Karpas-422 (cell line): ENCODE results near the gene KHDC4. TPM values are rescaled to one million over a fixed set of nuclear protein-coding genes. Genes with fewer than 3 reads are reported as not detected.

Experiments
- DNase-seq: peaks from one replicate; pipeline ENCODE4 v3.0.0-alpha.2; 2015
- H2AFZ ChIP-seq: fragments of 200-600 bp; sonication (generic); 2 replicates; pipeline ENCODE4 v1.6.1; 2014; ENCODE audit warnings: antibody characterized with exemption, low read length, mixed read lengths
- H3K27ac ChIP-seq: fragments of 200-600 bp; sonication (generic); 2 replicates; pipeline ENCODE4 v1.5.1; 2014; ENCODE audit warnings: mild to moderate bottlenecking, low read length, moderate library complexity
- H3K27me3 ChIP-seq: fragments of 200-600 bp; sonication (generic); 2 replicates; pipeline ENCODE4 v1.6.1; 2014; ENCODE audit warnings: low read length, mixed read lengths
- H3K36me3 ChIP-seq: fragments of 200-600 bp; sonication (generic); 2 replicates; pipeline ENCODE4 v1.6.1; 2014; ENCODE audit warnings: low read length, mixed read lengths; ENCODE audit not compliant: insufficient read depth
- H3K4me1 ChIP-seq: fragments of 200-600 bp; sonication (generic); 2 replicates; pipeline ENCODE4 v1.6.1; 2014; ENCODE audit warnings: mild to moderate bottlenecking, low read length, mixed read lengths
- H3K4me2 ChIP-seq: fragments of 200-600 bp; sonication (generic); 2 replicates; pipeline ENCODE4 v1.6.1; 2014; ENCODE audit warnings: low read length, low read depth, mild to moderate bottlenecking; ENCODE audit not compliant: poor library complexity, severe bottlenecking
- H3K4me3 ChIP-seq: fragments of 200-600 bp; sonication (generic); 2 replicates; pipeline ENCODE4 v1.5.1; 2014; ENCODE audit warnings: mild to moderate bottlenecking, antibody characterized with exemption, low read length, mixed read lengths
- H3K79me2 ChIP-seq: fragments of 200-600 bp; sonication (generic); 2 replicates; pipeline ENCODE4 v1.6.1; 2014; ENCODE audit warnings: mild to moderate bottlenecking, low read length, mixed read lengths
- H3K9ac ChIP-seq: fragments of 200-600 bp; sonication (generic); 2 replicates; pipeline ENCODE4 v1.6.0; 2014; ENCODE audit warnings: low read length
- H3K9me2 ChIP-seq: fragments of 200-600 bp; sonication (generic), shearing (Covaris generic); replicated peaks from 2 replicates; pipeline ENCODE4 v1.6.0; 2014; ENCODE audit warnings: mild to moderate bottlenecking, low read length, moderate library complexity; ENCODE audit not compliant: insufficient read depth
- H3K9me3 ChIP-seq: fragments of 300-700, 200-600 bp; sonication (generic); 2 replicates; pipeline ENCODE4 v1.6.1; 2014; ENCODE audit warnings: low read length, mixed read lengths
- H4K20me1 ChIP-seq: fragments of 200-600 bp; sonication (generic); 2 replicates; pipeline ENCODE4 v1.6.1; 2014; ENCODE audit warnings: mild to moderate bottlenecking, antibody characterized with exemption, low read length, low read depth; ENCODE audit not compliant: insufficient read depth
- total RNA-seq: library from RNA; depleted of rRNA; stranded (reverse); fragments of >200 nt; shearing (Covaris generic); gene quantifications from 2 replicates; pipeline ENCODE4 v1.2.3, GENCODE V29; 2014; ENCODE audit warnings: low replicate concordance

Gene KHDC4
- total RNA-seq, 1 experiment from 2014 or later = 63.2 TPM

GRCh38 chr1:155977690-155978324 lies 43.6 kb upstream of the KHDC4 start:
- Histone ChIP-seq H3K27ac (peak overlapping the region; percentile 96), H3K4me2 (peak overlapping the region; percentile 89), H3K36me3 (peaks cover 12% of the 10 kb centered on the region), H4K20me1 (peaks cover 41% of the 10 kb centered on the region), H2AFZ (no peak overlapping the region), H3K4me1 (peaks cover 85% of the 10 kb centered on the region), H3K9me3 (no peaks in the 10 kb centered on the region), H3K4me3 (peak overlapping the region; percentile 91), H3K27me3 (no peaks in the 10 kb centered on the region), H3K9me2 (no peaks in the 10 kb centered on the region), H3K9ac (peak overlapping the region; percentile 97), H3K79me2 (peaks cover 90% of the 10 kb centered on the region)
- DNase-seq = peak; percentile 63

- Histone ChIP-seq H3K27me3 (no peaks in the 10 kb centered on the region), H4K20me1 (peaks cover 48% of the 10 kb centered on the region), H3K4me2 (peak overlapping the region; percentile 89), H3K4me1 (peaks cover 85% of the 10 kb centered on the region), H2AFZ (no peak overlapping the region), H3K36me3 (peaks cover 12% of the 10 kb centered on the region), H3K9ac (peak overlapping the region; percentile 97), H3K4me3 (peak overlapping the region; percentile 91), H3K9me2 (no peaks in the 10 kb centered on the region), H3K27ac (peak overlapping the region; percentile 96), H3K9me3 (no peaks in the 10 kb centered on the region), H3K79me2 (peaks cover 90% of the 10 kb centered on the region)
- DNase-seq = peak; percentile 56
These were observed 42.9 kb upstream of the KHDC4 start for GRCh38 chr1:155976913-155977689.

GRCh38 chr1:155976062-155976912 lies 42.1 kb upstream of the KHDC4 start:
- no peaks in the 10 kb centered on the region for H3K9me2 ChIP-seq
- H3K4me1 ChIP-seq = peaks cover 85% of the 10 kb centered on the region
- peaks cover 51% of the 10 kb centered on the region for H4K20me1 ChIP-seq
- H3K4me3 ChIP-seq = peak overlapping the region; percentile 91
- H3K79me2 ChIP-seq = peaks cover 94% of the 10 kb centered on the region
- H3K27me3 ChIP-seq = no peaks in the 10 kb centered on the region
- peak overlapping the region; percentile 89 for H3K4me2 ChIP-seq
- no peak overlapping the region for H2AFZ ChIP-seq
- peak overlapping the region; percentile 97 for H3K9ac ChIP-seq
- H3K9me3 ChIP-seq = no peaks in the 10 kb centered on the region
- DNase-seq = peak; percentile 84
- peaks cover 12% of the 10 kb centered on the region for H3K36me3 ChIP-seq
- H3K27ac ChIP-seq = peak overlapping the region; percentile 96

- H3K4me2 ChIP-seq = peak overlapping the region; percentile 89
- peak overlapping the region; percentile 96 for H3K27ac ChIP-seq
- H3K4me1 ChIP-seq = peaks cover 85% of the 10 kb centered on the region
- peak overlapping the region; percentile 97 for H3K9ac ChIP-seq
- DNase-seq = no peak
- H2AFZ ChIP-seq = no peak overlapping the region
- peaks cover 97% of the 10 kb centered on the region for H3K79me2 ChIP-seq
- peak overlapping the region; percentile 91 for H3K4me3 ChIP-seq
- no peaks in the 10 kb centered on the region for H3K9me3 ChIP-seq
- H3K27me3 ChIP-seq = no peaks in the 10 kb centered on the region
- peaks cover 12% of the 10 kb centered on the region for H3K36me3 ChIP-seq
- H4K20me1 ChIP-seq = peaks cover 51% of the 10 kb centered on the region
- H3K9me2 ChIP-seq = no peaks in the 10 kb centered on the region
These were observed 41.3 kb upstream of the KHDC4 start for GRCh38 chr1:155975375-155976061.

- Histone ChIP-seq H3K9ac (peak overlapping the region; percentile 97), H3K9me2 (no peaks in the 10 kb centered on the region), H3K79me2 (peaks cover 97% of the 10 kb centered on the region), H4K20me1 (peaks cover 61% of the 10 kb centered on the region), H3K27ac (peak overlapping the region; percentile 96), H3K36me3 (peaks cover 21% of the 10 kb centered on the region), H3K4me1 (peaks cover 81% of the 10 kb centered on the region), H3K4me3 (peak overlapping the region; percentile 91; the same call in 1 of the 2 replicates), H3K27me3 (no peaks in the 10 kb centered on the region), H2AFZ (no peak overlapping the region), H3K4me2 (peak overlapping the region; percentile 89), H3K9me3 (no peaks in the 10 kb centered on the region)
- DNase-seq = no peak
These were observed 40.2 kb upstream of the KHDC4 start for GRCh38 chr1:155974208-155975115.

- no peaks in the 10 kb centered on the region for H3K27me3 ChIP-seq
- H3K4me2 ChIP-seq = peak overlapping the region; percentile 89
- DNase-seq = no peak
- no peak overlapping the region for H3K9ac ChIP-seq
- H3K27ac ChIP-seq = peak overlapping the region; percentile 96; the same call in 1 of the 2 replicates
- no peaks in the 10 kb centered on the region for H3K9me2 ChIP-seq
- H3K36me3 ChIP-seq = peaks cover 25% of the 10 kb centered on the region
- no peaks in the 10 kb centered on the region for H3K9me3 ChIP-seq
- H3K4me1 ChIP-seq = peaks cover 76% of the 10 kb centered on the region
- peaks cover 97% of the 10 kb centered on the region for H3K79me2 ChIP-seq
- H2AFZ ChIP-seq = no peak overlapping the region
- H3K4me3 ChIP-seq = no peak overlapping the region
- H4K20me1 ChIP-seq = peaks cover 67% of the 10 kb centered on the region
These were observed 39.5 kb upstream of the KHDC4 start for GRCh38 chr1:155973723-155974122.
